H1 (cell line): ENCODE data around the gene SRSF1. TPM values are rescaled to one million over a fixed set of nuclear protein-coding genes. Genes with fewer than 3 reads are reported as not detected.

Source experiments
- ASH2L ChIP-seq: fragments of 200-600, 300-600 bp; sonication (generic); IDR thresholded peaks from one replicate; pipeline ENCODE4 v1.7.1; 2017; ENCODE audit warnings: low read length
- CTCF ChIP-seq, 3 experiments: IDR thresholded peaks; 1 replicate in 2 of 3; 2 replicates in 1 of 3; pipeline versions ENCODE4 v1.5.1 to v1.6.1; 2011; ENCODE audit warnings: low read length in 3 of 3, mild to moderate bottlenecking in 3 of 3, inconsistent platforms in 2 of 3, low read depth in 1 of 3, moderate library complexity in 1 of 3; ENCODE audit not compliant: insufficient read depth in 1 of 3; ENCODE audit errors: control extremely low read depth in 1 of 3
- EP300 ChIP-seq, 2 experiments: IDR thresholded peaks; 1 replicate in 1 of 2; 2 replicates in 1 of 2; pipeline ENCODE4 v1.6.1; 2011 to 2012; ENCODE audit warnings: low read depth in 2 of 2, low read length in 2 of 2, mild to moderate bottlenecking in 2 of 2, borderline replicate concordance in 1 of 2, inconsistent platforms in 1 of 2, moderate library complexity in 1 of 2
- JUN ChIP-seq: IDR thresholded peaks from 2 replicates; pipeline ENCODE4 v1.6.1; 2011; ENCODE audit warnings: low read depth, mild to moderate bottlenecking, improper control_type of control experiment, low read length
- polyA plus RNA-seq, 7 experiments: library from polyadenylated mRNA; depleted of rRNA in 3 of 7; stranded (reverse) in 5 of 7; unstranded in 2 of 7; fragments of >200 nt in 5 of 7; fragments of 200-250 nt in 2 of 7; gene quantifications; 1 replicate in 5 of 7; 2 replicates in 1 of 7; 4 replicates in 1 of 7; pipeline versions ENCODE4 v1.2.1 to v1.2.3, GENCODE V29; 2011 to 2013; ENCODE audit warnings: missing spikeins in 2 of 7, mixed read lengths in 2 of 7
- total RNA-seq: library from RNA; stranded (reverse); fragmentation: NEBNext Ultra II Directional; extraction: Animal tissue kit (Norgen Biotek cat#: 25700); gene quantifications from 2 replicates; pipeline ENCODE4 v1.2.1, GENCODE V29; 2021

Gene SRSF1
- total and polyA plus RNA-seq, 2 of the 8 experiments (the other 6 are each of a cell fraction or from before 2014, with no cell fraction given), result 149 to 429 TPM

GRCh38 chr17:57957886-57958285, 49.2 kb downstream of the SRSF1 start (continued):
- TF ChIP-seq CTCF (IDR thresholded peaks at IDR 0.05; ENCODE audit: control extremely low read depth in 1 of 3, insufficient read depth in 1 of 3, low read depth in 1 of 3, low read length in 3 of 3) (no peak), EP300 (IDR thresholded peaks at IDR 0.05; ENCODE audit: borderline replicate concordance in 1 of 2, low read depth in 2 of 2, low read length in 2 of 2) (no peak), JUN (no peak), ASH2L (no peak)
